Endothelial cell of umbilical vein (primary cell): ENCODE measurements around the gene THOC2. TPM values are rescaled to one million over a fixed set of nuclear protein-coding genes. Genes with fewer than 3 reads are reported as not detected.

Experiments
- BruUV-seq: library from RNA; stranded (reverse); fragments of 400-500 nt; replicated peaks from 2 replicates; lab custom pipeline; 2021; lab: Mats Ljungman, UMichigan
- CTCF ChIA-PET: fragments of 300-600, 350-600 bp; sonication (Branson Sonifier 250); formaldehyde crosslinking; loops from one replicate; lab custom pipeline; 2021; ENCODE audit warnings: antibody characterized with exemption, inconsistent platforms; lab: Charles Lee
- POLR2A ChIA-PET: fragments of 300-600, 350-600 bp; sonication (Branson Sonifier 250); formaldehyde crosslinking; loops from one replicate; lab custom pipeline; 2021; ENCODE audit warnings: antibody characterized with exemption, inconsistent platforms; lab: Charles Lee
- DNase-seq: peaks from one replicate; pipeline ENCODE4 v3.0.0-alpha.2; 2011; ENCODE audit warnings: low read depth, low spot score
- FAIRE-seq: peaks from 2 replicates; lab custom pipeline; 2011; peaks lifted over from hg19 to GRCh38; lab: Jason Lieb, UNC
- H2AFZ ChIP-seq: 2 replicates; pipeline ENCODE4 v1.6.0; 2012; ENCODE audit warnings: low read depth, low read length, control low read depth, inconsistent platforms
- H3K27ac ChIP-seq: 2 replicates; pipeline ENCODE4 v1.5.1; 2011; ENCODE audit warnings: low read depth, mild to moderate bottlenecking, control low read depth, low read length, moderate library complexity; ENCODE audit not compliant: insufficient read depth
- H3K27me3 ChIP-seq, 2 experiments: 2 replicates each; pipeline versions ENCODE4 v1.6.0 to v1.6.1; 2011; ENCODE audit warnings: low read length in 2 of 2, mixed read lengths in 1 of 2; ENCODE audit not compliant: control insufficient read depth in 2 of 2, insufficient read depth in 2 of 2
- H3K36me3 ChIP-seq, 2 experiments: 2 replicates in 1 of 2; 3 replicates in 1 of 2; pipeline ENCODE4 v1.5.1; 2011; ENCODE audit warnings: low read length in 2 of 2, mild to moderate bottlenecking in 1 of 2, moderate library complexity in 1 of 2; ENCODE audit not compliant: control insufficient read depth in 2 of 2, insufficient read depth in 2 of 2; ENCODE audit errors: extremely low read depth in 1 of 2
- H3K4me1 ChIP-seq: 3 replicates; pipeline ENCODE4 v1.5.1; 2011; ENCODE audit warnings: mild to moderate bottlenecking, low read length; ENCODE audit not compliant: control insufficient read depth, insufficient read depth; ENCODE audit errors: extremely low read depth
- H3K4me2 ChIP-seq: 2 replicates; pipeline ENCODE4 v1.6.1; 2011; ENCODE audit warnings: low read length, control low read depth, mixed read lengths; ENCODE audit not compliant: insufficient read depth
- H3K4me3 ChIP-seq, 3 experiments: fragments of 200-600 bp in 1 of 3; sonication (generic), shearing (Covaris generic) in 1 of 3; replicated peaks in 1 of 3; 2 replicates each; pipeline ENCODE4 v1.5.1; 2011 to 2016; ENCODE audit warnings: control low read depth in 3 of 3, low read length in 3 of 3, mild to moderate bottlenecking in 2 of 3, inconsistent platforms in 1 of 3, low read depth in 1 of 3, moderate library complexity in 1 of 3; ENCODE audit not compliant: insufficient read depth in 1 of 3
- H3K79me2 ChIP-seq: 2 replicates; pipeline ENCODE4 v1.6.0; 2012; ENCODE audit warnings: low read length, inconsistent platforms; ENCODE audit not compliant: control insufficient read depth, insufficient read depth
- H3K9ac ChIP-seq: replicated peaks from 2 replicates; pipeline ENCODE3; 2011; ENCODE audit warnings: low read length, control low read depth; ENCODE audit not compliant: insufficient read depth; ENCODE audit errors: extremely low read depth
- H3K9me1 ChIP-seq: replicated peaks from 3 replicates; pipeline ENCODE4 v1.6.0; 2011; ENCODE audit warnings: mild to moderate bottlenecking, low read length; ENCODE audit not compliant: control insufficient read depth, insufficient read depth; ENCODE audit errors: extremely low read depth
- H3K9me3 ChIP-seq: replicated peaks from 2 replicates; pipeline ENCODE4 v1.5.1; 2012; ENCODE audit warnings: low read length, inconsistent platforms; ENCODE audit not compliant: control insufficient read depth, insufficient read depth
- H4K20me1 ChIP-seq: replicated peaks from 2 replicates; pipeline ENCODE3; 2011; ENCODE audit warnings: mild to moderate bottlenecking, low read length; ENCODE audit not compliant: control insufficient read depth, insufficient read depth; ENCODE audit errors: extremely low read depth
- CTCF ChIP-seq, 2 donors: IDR thresholded peaks; 1 replicate in 1 of 2; 2 replicates in 1 of 2; pipeline ENCODE4 v1.5.1; 2011; ENCODE audit warnings: low read length in 2 of 2, mild to moderate bottlenecking in 2 of 2, moderate library complexity in 2 of 2, control low read depth in 1 of 2, inconsistent platforms in 1 of 2, low read depth in 1 of 2; ENCODE audit not compliant: insufficient read depth in 1 of 2; ENCODE audit errors: extremely low read depth in 1 of 2
- EZH2 ChIP-seq: IDR thresholded peaks from 2 replicates; pipeline ENCODE4 v1.6.1; 2012; ENCODE audit warnings: borderline replicate concordance, low read depth, mild to moderate bottlenecking, moderate library complexity, low read length, inconsistent platforms; ENCODE audit not compliant: severe bottlenecking
- FOS ChIP-seq: IDR thresholded peaks from 2 replicates; pipeline ENCODE4 v1.6.1; 2011; ENCODE audit warnings: mild to moderate bottlenecking, low read length, moderate library complexity, borderline replicate concordance; ENCODE audit not compliant: insufficient read depth
- GATA2 ChIP-seq: IDR thresholded peaks from 2 replicates; pipeline ENCODE4 v1.7.0; 2011; ENCODE audit warnings: low read depth, mild to moderate bottlenecking, moderate library complexity, mixed read lengths, low read length; ENCODE audit not compliant: insufficient read length, insufficient read depth
- JUN ChIP-seq: IDR thresholded peaks from 2 replicates; pipeline ENCODE4 v1.6.1; 2011; ENCODE audit warnings: borderline replicate concordance, low read depth; ENCODE audit not compliant: insufficient read length, insufficient read depth
- MAX ChIP-seq: IDR thresholded peaks from 2 replicates; pipeline ENCODE4 v1.6.1; 2011; ENCODE audit not compliant: insufficient read depth, insufficient read length
- MYC ChIP-seq: IDR thresholded peaks from one replicate; pipeline ENCODE4 v1.6.1; 2011; ENCODE audit warnings: mild to moderate bottlenecking, low read depth, low read length
- POLR2A ChIP-seq: IDR thresholded peaks from 2 replicates; pipeline ENCODE4 v1.6.1; 2012; ENCODE audit warnings: low read depth, mild to moderate bottlenecking, control low read depth, low read length
- POLR2AphosphoS5 ChIP-seq: IDR thresholded peaks from 2 replicates; pipeline ENCODE4 v1.6.1; 2012; ENCODE audit warnings: low read depth, mild to moderate bottlenecking, control low read depth, low read length, moderate library complexity; ENCODE audit not compliant: insufficient read depth
- dilution Hi-C: fragments of 300-500 bp; cut with MboI; formaldehyde crosslinking; loops from one replicate; pipeline ENCODE4 v1.15.0; 2019; ENCODE audit warnings: low sequenced_read_pairs; ENCODE audit not compliant: extremely low pct_ligation_motif_present
- intact Hi-C: fragments of 100-400 bp; cut with micrococcal nuclease; formaldehyde crosslinking; loops from one replicate; pipeline ENCODE4 v1.10.0; 2022
- polyA plus RNA-seq, 4 experiments: library from polyadenylated mRNA; depleted of rRNA in 3 of 4; stranded (reverse) in 3 of 4; unstranded in 1 of 4; fragments of >200 nt; gene quantifications; 2 replicates each; pipeline versions ENCODE4 v1.2.1 to v1.2.3, GENCODE V29; 2011 to 2012; ENCODE audit warnings: missing spikeins in 1 of 4
- total RNA-seq: library from RNA; stranded (reverse); gene quantifications from 2 replicates; pipeline ENCODE4 v1.2.3, GENCODE V29; 2021

Gene THOC2
- total and polyA plus RNA-seq, 2 donors (not counting 3 experiments of a cell fraction or from before 2014, with no cell fraction given): 26.0 to 72.9 TPM

DNA sequence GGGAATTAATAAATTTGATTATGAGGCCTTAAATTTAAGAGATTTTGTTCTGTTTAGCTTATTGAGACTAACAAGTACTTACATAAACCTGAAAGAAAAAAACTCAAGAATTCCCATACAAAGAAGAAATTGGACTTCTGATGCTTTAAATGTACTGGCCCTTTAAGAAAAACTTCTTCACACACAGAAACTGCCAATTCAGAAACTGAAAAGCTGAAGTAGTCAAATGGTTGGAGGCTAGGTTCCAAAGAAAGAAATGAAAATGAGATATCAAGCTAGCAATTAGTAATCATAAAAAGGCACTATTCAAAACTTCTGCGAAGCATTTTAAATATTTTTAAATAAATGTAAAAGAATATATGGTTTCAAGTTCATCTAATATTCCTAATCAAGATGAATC, 151.3 kb downstream of the THOC2 start:
- Histone ChIP-seq H3K9me3 (no peaks in the 10 kb centered on the region), H4K20me1 (no peaks in the 10 kb centered on the region), H3K79me2 (no peaks in the 10 kb centered on the region), H3K9ac (no peak overlapping the region), H3K4me2 (no peak overlapping the region), H3K36me3 (no peaks in the 10 kb centered on the region), H3K9me1 (no peaks in the 10 kb centered on the region), H3K27ac (no peak overlapping the region), H2AFZ (no peak overlapping the region), H3K4me3 (no peak overlapping the region), H3K4me1 (no peaks in the 10 kb centered on the region), H3K27me3 (no peaks in the 10 kb centered on the region)
- DNase-seq: no peak
- CTCF ChIA-PET: no interaction called here
- TF ChIP-seq POLR2A (no peak), CTCF (IDR thresholded peaks at IDR 0.05; ENCODE audit: extremely low read depth in 1 of 2, insufficient read depth in 1 of 2, low read depth in 1 of 2, low read length in 2 of 2) (no peak), MYC (no peak), MAX (no peak), GATA2 (no peak), EZH2 (no peak), JUN (no peak), FOS (no peak), POLR2AphosphoS5 (no peak)
- no TSS peak for BruUV-seq
- intact Hi-C loops: no loop called here
- dilution Hi-C loops: no loop called here
- no peak for FAIRE-seq
- POLR2A ChIA-PET: no interaction called here
